H1 (cell line): Measurements from ENCODE around the gene KCNK13. TPM values are rescaled to one million over a fixed set of nuclear protein-coding genes. Genes with fewer than 3 reads are reported as not detected.

ENCODE experiments used
- CTCF ChIA-PET: fragments of 300-600 bp; sonication (Branson Sonifier 250); formaldehyde crosslinking; loops from one replicate; lab custom pipeline; 2021; ENCODE audit not compliant: partially characterized antibody; lab: Charles Lee
- POLR2A ChIA-PET: fragments of 300-600 bp; sonication (Branson Sonifier 250); formaldehyde crosslinking; loops from one replicate; lab custom pipeline; 2021; ENCODE audit warnings: inconsistent platforms; ENCODE audit not compliant: partially characterized antibody; lab: Charles Lee
- DNase-seq, 2 experiments: peaks; one replicate each; pipeline versions ENCODE4 v3.0.0 to v3.0.0-alpha.2; 2010 to 2022; ENCODE audit warnings: low spot score in 2 of 2, low read depth in 1 of 2, mixed read lengths in 1 of 2
- FAIRE-seq: peaks from 2 replicates; lab custom pipeline; 2011; peaks lifted over from hg19 to GRCh38; lab: Jason Lieb, UNC
- H2AFZ ChIP-seq: 2 replicates; pipeline ENCODE4 v1.8.1; 2012; ENCODE audit warnings: low read length, inconsistent platforms
- H2AK5ac ChIP-seq: 2 replicates; pipeline ENCODE4 v1.6.1; 2013; ENCODE audit warnings: low read depth, low read length
- H2BK120ac ChIP-seq: replicated peaks from 2 replicates; pipeline ENCODE3; 2013; ENCODE audit warnings: low read depth, low read length, inconsistent platforms
- H2BK12ac ChIP-seq: 2 replicates; pipeline ENCODE4 v1.6.1; 2013; ENCODE audit warnings: low read depth, low read length
- H2BK15ac ChIP-seq: 2 replicates; pipeline ENCODE4 v1.6.1; 2013; ENCODE audit warnings: low read length
- H2BK20ac ChIP-seq: 2 replicates; pipeline ENCODE4 v1.6.1; 2013; ENCODE audit warnings: low read length
- H2BK5ac ChIP-seq: 2 replicates; pipeline ENCODE4 v1.6.1; 2013; ENCODE audit warnings: low read depth, low read length
- H3K14ac ChIP-seq: 2 replicates; pipeline ENCODE4 v1.6.1; 2013; ENCODE audit warnings: inconsistent platforms; ENCODE audit not compliant: insufficient read length
- H3K18ac ChIP-seq: 2 replicates; pipeline ENCODE4 v1.6.1; 2013; ENCODE audit warnings: low read length; ENCODE audit errors: extremely low read depth
- H3K23ac ChIP-seq: 2 replicates; pipeline ENCODE4 v1.6.1; 2013; ENCODE audit warnings: inconsistent platforms; ENCODE audit not compliant: insufficient read length
- H3K23me2 ChIP-seq: 2 replicates; pipeline ENCODE4 v1.6.1; 2013; ENCODE audit warnings: low read depth, low read length
- H3K27ac ChIP-seq: 2 replicates; pipeline ENCODE4 v1.6.1; 2011; ENCODE audit warnings: low read depth, low read length, inconsistent platforms
- H3K27me3 ChIP-seq, 4 experiments: replicated peaks in 1 of 4; 1 replicate in 1 of 4; 2 replicates in 3 of 4; pipeline versions ENCODE4 v1.6.1 to v1.8.1; 2011 to 2013; ENCODE audit warnings: low read length in 3 of 4, mild to moderate bottlenecking in 3 of 4, inconsistent platforms in 2 of 4, mixed read lengths in 2 of 4, moderate library complexity in 1 of 4; ENCODE audit not compliant: control insufficient read depth in 3 of 4, insufficient read depth in 3 of 4; ENCODE audit errors: extremely low read depth in 1 of 4
- H3K36me3 ChIP-seq, 4 experiments: 2 replicates each; pipeline versions ENCODE4 v1.6.1 to v1.8.1; 2011 to 2013; ENCODE audit warnings: mild to moderate bottlenecking in 4 of 4, low read length in 3 of 4, moderate library complexity in 2 of 4, control low read depth in 1 of 4, inconsistent platforms in 1 of 4; ENCODE audit not compliant: insufficient read depth in 4 of 4, control insufficient read depth in 2 of 4
- H3K4ac ChIP-seq: replicated peaks from 2 replicates; pipeline ENCODE3; 2013; ENCODE audit warnings: low read length, low read depth, mixed read lengths, inconsistent platforms; ENCODE audit not compliant: insufficient read length
- H3K4me1 ChIP-seq, 4 experiments: replicated peaks in 1 of 4; 1 replicate in 1 of 4; 2 replicates in 3 of 4; pipeline versions ENCODE4 v1.6.1 to v1.8.1; 2011 to 2013; ENCODE audit warnings: low read length in 3 of 4, inconsistent platforms in 2 of 4, mixed read lengths in 1 of 4; ENCODE audit not compliant: insufficient read depth in 4 of 4, control insufficient read depth in 3 of 4
- H3K4me2 ChIP-seq, 2 experiments: 2 replicates each; pipeline versions ENCODE4 v1.6.1 to v1.8.1; 2011 to 2013; ENCODE audit warnings: low read depth in 2 of 2, low read length in 2 of 2, control low read depth in 1 of 2, inconsistent platforms in 1 of 2, mild to moderate bottlenecking in 1 of 2; ENCODE audit not compliant: insufficient read depth in 1 of 2
- H3K4me3 ChIP-seq, 4 experiments: fragments of 200-600, 300-600 bp in 1 of 4; sonication (generic), shearing (Covaris generic), sonication (Bioruptor Twin) in 1 of 4; 2 replicates each; pipeline versions ENCODE4 v1.5.1 to v1.8.1; 2011 to 2016; ENCODE audit warnings: low read length in 4 of 4, low read depth in 3 of 4, control low read depth in 2 of 4, inconsistent platforms in 2 of 4, mild to moderate bottlenecking in 2 of 4, mixed read lengths in 1 of 4, moderate library complexity in 1 of 4; ENCODE audit not compliant: insufficient read depth in 2 of 4; ENCODE audit errors: extremely low read depth in 1 of 4
- H3K56ac ChIP-seq: replicated peaks from 2 replicates; pipeline ENCODE3; 2013; ENCODE audit warnings: low read depth, mild to moderate bottlenecking, mixed read lengths, low read length, inconsistent platforms; ENCODE audit not compliant: insufficient read length
- H3K79me1 ChIP-seq: 2 replicates; pipeline ENCODE4 v1.6.1; 2013; ENCODE audit warnings: low read depth, low read length, control low read depth
- H3K79me2 ChIP-seq, 2 experiments: 2 replicates each; pipeline versions ENCODE4 v1.6.1 to v1.8.1; 2012 to 2013; ENCODE audit warnings: low read length in 2 of 2, mild to moderate bottlenecking in 2 of 2, inconsistent platforms in 1 of 2; ENCODE audit not compliant: insufficient read depth in 2 of 2, control insufficient read depth in 1 of 2
- H3K9ac ChIP-seq, 4 experiments: replicated peaks in 1 of 4; 1 replicate in 1 of 4; 2 replicates in 3 of 4; pipeline versions ENCODE4 v1.6.1 to v1.8.1; 2011 to 2013; ENCODE audit warnings: low read depth in 3 of 4, low read length in 3 of 4, control low read depth in 2 of 4, mild to moderate bottlenecking in 2 of 4, moderate library complexity in 2 of 4, inconsistent platforms in 1 of 4; ENCODE audit errors: extremely low read depth in 1 of 4
- H3K9me3 ChIP-seq, 2 experiments: 2 replicates each; pipeline versions ENCODE4 v1.6.1 to v1.8.1; 2012 to 2013; ENCODE audit warnings: mild to moderate bottlenecking in 2 of 2, moderate library complexity in 2 of 2, control low read depth in 1 of 2, inconsistent platforms in 1 of 2, low read depth in 1 of 2, low read length in 1 of 2, mixed read lengths in 1 of 2; ENCODE audit not compliant: insufficient read depth in 2 of 2
- H4K20me1 ChIP-seq, 2 experiments: replicated peaks in 1 of 2; 2 replicates each; pipeline versions ENCODE3 to v1.8.1; 2011 to 2013; ENCODE audit warnings: inconsistent platforms in 2 of 2, low read length in 2 of 2, mild to moderate bottlenecking in 1 of 2; ENCODE audit not compliant: insufficient read depth in 2 of 2, control insufficient read depth in 1 of 2
- H4K5ac ChIP-seq: 2 replicates; pipeline ENCODE4 v1.6.1; 2013; ENCODE audit warnings: low read length, low read depth, mixed read lengths, inconsistent platforms; ENCODE audit not compliant: insufficient read length
- H4K8ac ChIP-seq: 2 replicates; pipeline ENCODE4 v1.8.0; 2013; ENCODE audit warnings: mild to moderate bottlenecking, moderate library complexity, low read length, inconsistent platforms; ENCODE audit not compliant: insufficient read depth; ENCODE audit errors: extremely low read depth
- H4K91ac ChIP-seq: replicated peaks from 2 replicates; pipeline ENCODE3; 2013; ENCODE audit warnings: low read length, mixed read lengths, inconsistent platforms; ENCODE audit not compliant: insufficient read length
- CEBPB ChIP-seq: IDR thresholded peaks from 2 replicates; pipeline ENCODE4 v1.6.1; 2012; ENCODE audit warnings: low read depth, low read length
- CHD1 ChIP-seq: IDR thresholded peaks from 2 replicates; pipeline ENCODE4 v1.6.1; 2012; ENCODE audit warnings: low read depth, low read length, improper control_type of control experiment
- POLR2A ChIP-seq, 2 experiments: IDR thresholded peaks; 1 replicate in 1 of 2; 2 replicates in 1 of 2; pipeline ENCODE4 v1.6.1; 2011; ENCODE audit warnings: low read depth in 2 of 2, low read length in 2 of 2, mild to moderate bottlenecking in 2 of 2; ENCODE audit errors: control extremely low read depth in 1 of 2
- RFX5 ChIP-seq: IDR thresholded peaks from 2 replicates; pipeline ENCODE4 v1.6.1; 2011; ENCODE audit warnings: low read depth, low read length, improper control_type of control experiment, borderline replicate concordance
- TEAD4 ChIP-seq: IDR thresholded peaks from 2 replicates; pipeline ENCODE4 v1.6.1; 2012; ENCODE audit warnings: low read depth, low read length, inconsistent platforms, mixed read lengths
- WGBS, 2 experiments: shearing (Covaris generic) in 1 of 2; methylation state at CpG; one replicate each; pipeline versions ENCODE4 v1.1.6 to v1.1.7; 2013 to 2015; ENCODE audit warnings: low lambda C conversion rate in 2 of 2, mixed read lengths in 2 of 2, inconsistent platforms in 1 of 2, low coverage in 1 of 2, missing lambda C conversion rate in 1 of 2; ENCODE audit not compliant: insufficient replicate concordance in 2 of 2, insufficient coverage in 1 of 2, insufficient read length in 1 of 2; ENCODE audit errors: extremely low coverage in 1 of 2, missing lambda C conversion rate in 1 of 2; 5-methylcytosine and 5-hydroxymethylcytosine counted together
- polyA plus RNA-seq, 7 experiments: library from polyadenylated mRNA; depleted of rRNA in 3 of 7; stranded (reverse) in 5 of 7; unstranded in 2 of 7; fragments of >200 nt in 5 of 7; fragments of 200-250 nt in 2 of 7; gene quantifications; 1 replicate in 5 of 7; 2 replicates in 1 of 7; 4 replicates in 1 of 7; pipeline versions ENCODE4 v1.2.1 to v1.2.3, GENCODE V29; 2011 to 2013; ENCODE audit warnings: missing spikeins in 2 of 7, mixed read lengths in 2 of 7
- total RNA-seq: library from RNA; stranded (reverse); fragmentation: NEBNext Ultra II Directional; extraction: Animal tissue kit (Norgen Biotek cat#: 25700); gene quantifications from 2 replicates; pipeline ENCODE4 v1.2.1, GENCODE V29; 2021

The KCNK13 gene
- total and polyA plus RNA-seq, 2 of the 8 experiments (the other 6 are each of a cell fraction or from before 2014, with no cell fraction given), result 0.39 to 0.48 TPM

GRCh38 chr14:90024910-90025309, 36.9 kb upstream of the KCNK13 start:
- H3K27ac ChIP-seq, result no peak overlapping the region
- no peak overlapping the region for H3K56ac ChIP-seq
- H3K4me1 ChIP-seq, result no peaks in the 10 kb centered on the region
- TF ChIP-seq TEAD4, result no peak
- TF ChIP-seq RFX5, result no peak
- TF ChIP-seq CHD1, result no peak
- TF ChIP-seq POLR2A (IDR thresholded peaks at IDR 0.05; ENCODE audit: control extremely low read depth in 1 of 2, low read depth in 2 of 2, low read length in 2 of 2), result no peak
- TF ChIP-seq CEBPB, result no peak
- H4K8ac ChIP-seq, result no peak overlapping the region
- no peak overlapping the region for H3K14ac ChIP-seq
- H2BK15ac ChIP-seq, result no peak overlapping the region
- POLR2A ChIA-PET, result no interaction called here
- no peaks in the 10 kb centered on the region for H3K79me2 ChIP-seq
- no peak overlapping the region for H2BK5ac ChIP-seq
- H3K23ac ChIP-seq, result no peak overlapping the region
- H2BK120ac ChIP-seq, result no peak overlapping the region
- no peak overlapping the region for H3K9ac ChIP-seq
- H3K36me3 ChIP-seq, result peaks cover 0 to 24% (median 11%) of the 10 kb centered on the region in 4 experiments; a peak in 5 of 8 replicates
- H2AFZ ChIP-seq, result no peak overlapping the region
- no peaks in the 10 kb centered on the region for H4K20me1 ChIP-seq
- H4K91ac ChIP-seq, result no peak overlapping the region
- H3K4me2 ChIP-seq, result no peak overlapping the region
- H2BK12ac ChIP-seq, result no peak overlapping the region
- no peak overlapping the region for H4K5ac ChIP-seq
- no peak overlapping the region for H2AK5ac ChIP-seq
- FAIRE-seq, result no peak
- H3K9me3 ChIP-seq, result no peaks in the 10 kb centered on the region
- no peak for DNase-seq
- no peak overlapping the region for H3K4ac ChIP-seq
- H3K27me3 ChIP-seq, result no peaks in the 10 kb centered on the region
- no peaks in the 10 kb centered on the region for H3K79me1 ChIP-seq
- no peak overlapping the region for H3K4me3 ChIP-seq
- no peak overlapping the region for H3K18ac ChIP-seq
- 98% methylated on average over 3 of the region's 3 CpGs; no CpG with 5 or more reads in 1 of the 2 experiments for WGBS, 2 experiments
- CTCF ChIA-PET, result interaction anchor here (0.9 kb wide), 1 partner anchor 35 kb away, joined by 3 read pairs; no protein-coding TSS in a partner anchor
- H2BK20ac ChIP-seq, result no peak overlapping the region
- no peaks in the 10 kb centered on the region for H3K23me2 ChIP-seq
